GM19328 (cell line): ENCODE data around the gene TXNDC16.

Experiments
- ATAC-seq: cut with Tn5 transposase; IDR thresholded peaks from one replicate; pipeline ENCODE4 v1.9.1; 2021; ENCODE audit warnings: mild to moderate bottlenecking, moderate library complexity; ENCODE audit not compliant: unreplicated experiment

The TXNDC16 gene

DNA sequence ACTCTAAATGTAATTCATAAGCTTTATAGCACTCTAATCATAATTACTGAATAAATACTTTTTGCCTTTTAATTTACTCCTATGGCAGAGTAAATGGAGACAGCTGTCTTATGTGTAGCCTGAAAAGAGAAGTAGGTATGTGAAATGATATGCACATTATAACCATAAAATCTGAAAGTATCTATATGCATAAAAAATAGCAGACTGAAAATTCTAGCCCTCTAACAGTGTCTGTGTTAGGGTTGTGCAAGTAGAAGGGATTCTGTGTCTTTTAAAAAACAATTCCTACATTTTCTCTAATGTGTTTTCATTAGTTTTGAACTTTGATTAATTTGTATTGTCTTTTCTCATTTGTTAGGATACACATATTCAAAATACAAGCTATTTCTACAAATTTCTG lies 94.9 kb downstream of the TXNDC16 start:
- ATAC-seq, result no peak

DNA sequence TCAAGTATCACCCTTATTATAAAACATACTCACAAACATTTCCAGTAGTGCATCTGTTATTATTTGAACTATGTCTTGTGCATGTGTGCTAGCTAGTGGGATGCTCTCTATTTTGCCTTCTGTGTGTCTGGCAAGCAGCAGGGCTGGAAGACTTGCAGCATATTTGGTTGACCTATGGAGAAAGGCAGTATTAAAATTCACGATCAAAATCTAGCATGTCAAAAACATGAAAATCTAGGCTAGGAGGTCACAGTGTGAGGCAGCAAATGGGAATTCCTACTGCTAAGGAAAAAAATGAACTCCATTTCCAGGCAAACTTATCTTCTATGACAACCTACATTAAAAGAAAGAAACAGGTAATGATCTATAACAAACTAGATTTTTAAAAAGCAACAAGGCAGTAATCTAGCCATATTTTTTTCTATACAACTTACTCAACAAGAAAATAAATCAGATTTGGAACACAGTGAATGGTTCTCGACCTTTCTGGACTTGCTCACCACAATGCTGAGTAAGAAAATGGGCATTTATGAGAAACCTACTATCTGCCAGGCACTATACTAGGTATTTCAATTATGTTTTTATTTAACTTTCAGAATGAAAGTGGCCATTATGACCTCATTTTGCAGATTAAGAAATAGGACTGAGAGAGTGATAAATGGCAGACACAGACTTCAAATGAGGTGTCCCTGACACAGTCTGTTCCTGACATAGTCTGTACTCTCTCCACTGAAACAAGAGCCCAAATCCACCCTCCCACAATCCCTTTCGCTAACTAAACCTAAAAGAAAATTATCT lies 96.8 kb downstream of the TXNDC16 start:
- no peak for ATAC-seq

DNA sequence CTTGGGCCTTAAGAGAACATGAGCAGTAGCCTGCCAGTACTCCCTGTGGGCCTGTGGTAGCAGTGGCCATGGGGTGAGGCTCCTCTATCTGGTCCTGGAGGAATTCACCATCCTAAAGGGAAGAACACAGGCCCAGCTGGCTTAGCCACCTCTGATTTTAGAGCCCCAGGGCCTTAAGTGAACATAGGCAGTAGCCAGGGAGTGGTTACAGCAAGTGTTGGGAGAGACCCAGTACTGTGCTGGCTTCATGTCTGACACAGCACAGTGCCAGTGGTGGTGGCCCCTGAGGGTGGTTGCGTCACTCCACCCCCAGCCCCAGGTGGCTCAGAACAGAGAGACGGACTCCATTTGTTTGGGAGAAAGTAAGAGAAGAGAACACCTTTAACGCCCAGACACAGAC lies 105.1 kb downstream of the TXNDC16 start:
- no peak for ATAC-seq

DNA sequence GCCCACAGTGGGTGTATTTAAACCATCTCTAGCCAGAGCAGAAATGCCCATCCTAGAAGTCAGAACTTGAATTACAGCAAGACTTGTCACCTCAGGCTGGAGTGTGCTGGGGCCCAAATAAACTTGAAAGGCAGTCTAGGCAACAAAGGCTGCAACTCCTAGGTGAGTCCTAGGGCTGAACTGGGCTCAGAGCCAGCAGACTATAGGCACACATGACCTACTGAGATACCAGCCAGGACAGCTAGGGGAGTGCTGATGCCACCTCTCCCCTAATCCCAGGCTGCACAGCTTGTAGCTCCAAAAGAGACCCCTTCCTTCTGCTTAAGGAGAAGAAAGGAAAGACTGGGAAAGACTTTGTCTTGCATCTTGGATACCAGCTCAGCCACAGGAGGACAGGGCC lies 106.0 kb downstream of the TXNDC16 start:
- ATAC-seq, result no peak

DNA sequence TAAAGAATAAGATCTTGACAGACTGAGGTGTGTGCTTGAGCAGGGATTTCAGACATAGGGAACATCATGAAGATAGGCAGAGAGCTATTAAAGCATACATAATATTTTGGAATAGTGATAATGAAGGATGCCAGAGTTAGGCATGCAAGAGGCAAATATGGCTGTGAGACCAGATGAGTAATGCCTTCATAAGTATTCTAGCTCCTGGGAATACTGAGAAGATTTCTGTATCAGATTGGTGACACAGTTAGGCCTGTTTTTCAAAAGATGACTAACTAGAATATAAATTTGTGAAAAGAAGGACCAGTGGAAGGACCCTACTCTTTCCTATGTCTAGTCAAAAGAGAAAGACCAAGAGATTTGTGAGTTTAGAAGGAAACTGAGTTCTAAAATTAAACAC lies 108.8 kb downstream of the TXNDC16 start:
- ATAC-seq, result no peak

DNA sequence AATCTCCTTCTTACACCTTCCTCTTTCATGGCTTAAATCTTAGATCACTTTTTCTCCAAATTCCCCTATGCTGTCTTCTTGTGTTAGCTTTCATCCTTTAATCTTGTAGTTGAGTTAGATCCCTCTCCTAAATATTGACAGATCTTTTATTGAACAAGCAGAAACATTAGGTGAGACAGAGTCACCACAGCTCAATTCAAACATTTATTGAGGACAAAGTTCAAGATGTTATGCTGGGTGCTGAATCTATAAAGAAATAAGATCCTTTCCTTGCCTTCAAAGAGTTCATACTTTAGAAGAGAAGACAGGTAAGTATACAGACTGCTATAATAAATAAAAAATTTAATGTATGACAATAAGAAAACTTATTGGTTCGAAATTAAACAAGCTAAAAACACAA lies 109.7 kb downstream of the TXNDC16 start:
- ATAC-seq, result no peak

DNA sequence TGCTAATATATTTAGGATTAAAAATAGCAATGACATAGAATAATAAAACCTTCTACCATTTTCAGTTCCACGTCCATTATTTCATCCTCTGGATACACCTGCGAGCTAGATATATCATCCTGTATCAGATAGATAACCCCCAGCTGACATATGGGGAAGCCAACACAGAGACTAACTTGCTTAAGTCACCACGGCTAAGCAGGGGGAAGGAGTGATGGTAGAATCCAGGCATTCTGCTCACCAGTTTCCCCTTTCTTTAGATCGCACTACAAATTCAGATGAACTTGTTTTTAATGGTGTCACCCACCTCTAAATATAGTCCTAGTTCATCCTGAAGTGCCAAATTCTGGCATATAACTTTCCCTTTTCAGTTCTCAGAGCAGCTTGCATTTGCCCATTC lies 110.1 kb downstream of the TXNDC16 start:
- ATAC-seq, result no peak

DNA sequence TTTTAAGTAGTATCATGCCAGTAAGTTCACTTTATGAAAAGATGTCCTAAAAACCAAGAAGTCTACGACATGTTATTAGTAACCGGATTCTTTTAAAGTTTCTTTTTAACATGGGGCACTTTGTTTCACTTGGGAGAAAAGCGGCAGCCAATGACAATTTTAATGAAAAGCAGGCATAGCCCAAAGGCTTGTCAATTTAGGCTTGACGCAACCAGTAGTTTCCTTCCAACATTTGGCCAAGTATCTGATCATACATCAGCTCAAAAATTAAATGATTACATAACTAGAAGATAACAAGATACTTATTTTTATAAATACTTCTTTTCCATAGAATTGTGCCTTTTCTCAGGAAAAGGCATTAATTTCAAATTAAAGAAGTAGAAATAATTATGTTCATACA lies 112.8 kb downstream of the TXNDC16 start:
- ATAC-seq, result no peak

DNA sequence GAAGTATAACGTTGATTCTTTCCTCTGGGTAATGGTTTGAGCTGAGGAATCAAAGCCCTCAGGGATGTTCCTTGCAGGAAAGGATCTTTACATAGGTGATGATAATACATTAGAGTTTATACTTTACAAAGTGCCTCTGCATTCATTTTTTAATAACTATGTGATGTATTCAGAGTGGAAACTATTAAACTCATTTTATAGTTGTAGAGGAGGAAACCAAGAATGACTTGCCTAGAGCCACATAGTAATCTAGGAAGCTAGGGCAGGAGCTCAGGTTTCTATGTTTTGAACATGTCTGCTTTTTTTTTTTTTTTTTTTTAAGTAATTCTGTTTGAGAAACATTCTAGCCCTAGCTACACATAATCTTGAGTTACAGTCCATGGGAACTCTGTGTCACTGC lies 117.3 kb downstream of the TXNDC16 start:
- ATAC-seq, result no peak

DNA sequence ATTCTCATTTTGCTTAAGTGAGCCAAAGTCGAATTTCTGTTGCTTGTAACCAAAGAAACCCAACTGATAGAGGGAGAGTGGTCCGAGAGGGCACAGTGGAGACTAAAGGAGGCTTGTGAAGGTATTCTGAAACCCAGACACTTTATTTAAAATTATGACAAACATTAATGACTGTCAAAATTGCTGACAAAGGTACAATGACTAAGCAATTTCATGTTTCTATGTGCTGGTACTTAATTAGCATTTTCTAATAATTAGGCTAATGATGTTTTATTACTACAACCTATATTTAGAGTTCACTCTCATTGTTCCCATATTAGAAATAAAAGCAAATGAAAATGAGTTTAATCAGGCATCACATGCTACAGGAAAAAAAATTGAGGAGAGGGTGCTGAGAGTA lies 121.8 kb downstream of the TXNDC16 start:
- ATAC-seq, result no peak

DNA sequence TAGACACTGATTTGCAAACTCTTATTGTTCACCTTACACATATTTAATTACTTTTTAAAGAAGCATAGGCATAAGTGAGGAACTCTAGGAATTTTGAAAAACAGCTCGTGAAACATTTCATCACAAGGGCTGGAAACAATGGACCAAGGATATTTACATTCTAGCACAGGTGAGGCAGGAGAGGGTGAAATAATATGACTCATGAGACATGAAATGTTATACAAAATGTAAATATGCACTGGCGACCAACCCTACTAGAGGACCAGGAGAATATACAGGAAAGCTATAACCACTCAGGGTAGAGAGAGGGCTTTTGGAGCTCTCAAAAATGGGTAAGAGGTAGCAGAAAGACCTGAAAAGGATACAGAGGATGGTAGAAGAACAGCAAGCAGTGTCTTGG lies 122.9 kb downstream of the TXNDC16 start:
- ATAC-seq, result no peak

DNA sequence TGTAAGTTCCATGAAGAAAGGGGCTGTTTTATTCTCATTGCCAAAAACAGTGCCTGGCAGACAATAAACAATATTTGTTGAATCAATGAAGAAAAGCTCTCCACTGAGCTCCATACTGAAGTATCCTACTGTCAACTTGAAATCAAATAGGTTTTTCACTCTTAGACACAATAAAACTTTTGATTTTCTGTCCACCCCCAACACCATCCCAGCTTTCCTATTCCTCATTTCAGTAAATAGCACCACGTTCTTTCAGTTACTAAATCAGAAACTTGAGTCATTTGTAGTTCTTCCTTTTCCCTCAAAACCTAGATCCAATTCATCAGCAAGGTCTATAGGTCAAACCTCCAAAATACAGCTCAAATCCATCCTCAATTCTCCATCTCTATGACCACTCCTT lies 124.8 kb downstream of the TXNDC16 start:
- ATAC-seq, result no peak

DNA sequence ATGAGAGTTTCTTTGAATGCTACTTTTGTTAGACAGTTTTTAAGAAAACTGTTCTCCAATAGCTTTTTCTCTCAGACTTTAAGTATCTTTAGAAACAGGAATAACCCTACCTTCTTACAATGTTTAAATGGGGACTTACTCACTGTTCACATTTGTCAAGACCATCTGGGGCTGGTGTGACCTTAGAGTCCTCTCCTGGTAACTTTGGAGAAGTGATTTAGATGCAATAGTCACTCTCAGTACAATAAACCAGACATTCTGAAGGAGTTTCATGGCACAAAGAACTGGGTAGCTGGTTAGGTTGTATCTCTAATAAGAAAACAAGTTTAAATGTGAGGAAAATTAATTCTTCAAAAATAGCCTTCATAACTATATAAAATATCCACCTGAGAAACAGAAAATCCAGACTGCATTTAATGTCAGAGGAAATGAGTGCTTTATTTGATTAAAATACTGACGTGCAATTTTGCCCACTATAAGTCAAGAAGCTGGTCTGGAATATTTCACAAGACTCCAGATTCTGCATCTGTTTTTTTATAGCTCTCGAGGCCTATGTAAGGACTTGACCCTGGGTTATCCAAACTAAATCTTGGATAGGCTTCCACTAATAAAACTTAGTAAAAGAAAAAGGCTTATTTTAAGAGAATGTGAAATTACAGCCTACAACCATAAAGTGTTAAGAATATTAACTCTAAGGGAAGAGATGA lies 129.5 kb downstream of the TXNDC16 start:
- ATAC-seq, result no peak

DNA sequence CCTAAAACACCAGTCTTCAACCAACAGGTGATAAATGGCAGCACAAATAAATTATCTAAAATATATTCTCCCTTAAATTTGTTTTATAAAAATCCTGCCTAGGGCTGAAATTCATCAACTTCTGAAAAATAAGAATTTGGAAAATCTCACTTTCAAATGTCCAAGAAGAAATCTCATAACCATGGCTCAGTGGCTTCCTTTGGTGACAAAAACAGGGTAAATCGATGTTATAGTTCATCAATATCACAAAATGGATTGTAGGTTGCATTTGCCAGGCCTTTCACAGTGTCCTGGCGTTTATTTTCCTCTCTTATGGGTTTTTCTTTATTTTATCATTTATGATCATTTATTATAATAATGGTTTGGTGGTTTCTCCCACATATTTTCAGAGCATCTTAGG lies 135.2 kb downstream of the TXNDC16 start:
- ATAC-seq, result no peak

DNA sequence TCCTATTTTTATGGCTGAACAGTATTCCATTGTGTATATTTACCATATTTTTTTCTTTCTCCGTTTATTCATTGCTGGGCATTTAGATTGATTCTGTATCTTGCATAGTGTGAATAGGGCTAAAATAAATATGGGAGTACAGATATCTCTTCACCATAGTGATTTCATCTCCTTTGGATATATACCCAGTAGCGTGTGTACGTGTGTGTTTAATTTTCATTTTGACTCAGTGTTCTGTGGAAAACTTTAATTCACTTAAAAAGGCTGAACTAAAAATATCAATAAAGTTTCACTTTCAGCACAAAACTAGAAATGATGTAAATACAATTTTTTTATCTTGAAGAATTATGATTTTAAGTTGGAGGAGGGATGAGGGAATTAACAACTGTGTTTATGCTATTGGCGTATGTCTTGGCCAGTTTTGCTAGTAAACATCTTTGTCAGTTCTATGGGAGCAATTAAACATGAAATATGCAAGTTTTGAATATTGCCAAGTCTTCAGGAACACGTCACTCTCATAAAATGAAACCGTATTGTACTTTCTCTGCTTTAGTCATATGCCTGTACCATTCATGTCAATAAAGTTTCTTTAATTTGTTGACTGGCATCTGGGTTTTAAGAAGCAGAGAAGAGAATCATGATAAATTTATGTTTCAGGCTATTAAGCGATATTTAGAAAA lies 138.4 kb downstream of the TXNDC16 start:
- no peak for ATAC-seq

DNA sequence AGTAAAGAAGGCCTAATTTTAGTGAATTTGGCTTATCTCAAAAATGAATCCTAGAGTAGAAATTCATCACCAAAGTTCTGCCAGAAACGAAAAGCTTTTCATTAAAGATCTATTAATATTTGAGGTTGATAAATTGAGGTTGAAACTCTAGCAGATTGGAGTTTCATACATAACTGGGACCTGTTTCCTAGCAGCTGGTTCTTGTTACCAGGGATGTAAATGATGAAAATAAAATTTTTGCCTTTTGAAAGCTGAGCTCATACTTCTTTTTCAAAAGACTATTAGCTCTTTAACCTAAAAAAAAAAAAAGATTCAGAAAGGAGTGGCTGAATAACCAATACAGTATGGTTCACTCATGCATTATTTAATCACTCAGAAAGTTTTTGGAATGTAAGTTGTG lies 139.9 kb downstream of the TXNDC16 start:
- ATAC-seq, result no peak

DNA sequence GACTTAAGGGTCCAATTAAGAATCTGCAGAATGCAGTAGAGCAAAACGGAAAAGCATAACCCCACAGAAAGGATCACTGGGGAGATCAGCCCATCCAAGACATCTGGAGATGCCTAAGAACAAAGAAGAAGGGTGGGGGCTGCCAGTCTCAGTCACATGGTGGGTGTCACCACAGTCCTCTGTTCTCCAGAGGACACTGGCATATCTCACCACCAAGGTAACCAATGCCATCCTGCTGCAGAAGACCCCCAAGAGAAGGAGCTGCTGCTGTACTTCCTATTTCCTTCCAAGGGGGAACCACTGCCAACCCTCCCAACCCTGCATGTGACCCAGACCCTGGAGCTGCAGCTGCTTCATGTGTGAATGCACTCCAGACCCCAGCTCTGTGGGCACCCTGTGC lies 147.0 kb downstream of the TXNDC16 start:
- no peak for ATAC-seq

DNA sequence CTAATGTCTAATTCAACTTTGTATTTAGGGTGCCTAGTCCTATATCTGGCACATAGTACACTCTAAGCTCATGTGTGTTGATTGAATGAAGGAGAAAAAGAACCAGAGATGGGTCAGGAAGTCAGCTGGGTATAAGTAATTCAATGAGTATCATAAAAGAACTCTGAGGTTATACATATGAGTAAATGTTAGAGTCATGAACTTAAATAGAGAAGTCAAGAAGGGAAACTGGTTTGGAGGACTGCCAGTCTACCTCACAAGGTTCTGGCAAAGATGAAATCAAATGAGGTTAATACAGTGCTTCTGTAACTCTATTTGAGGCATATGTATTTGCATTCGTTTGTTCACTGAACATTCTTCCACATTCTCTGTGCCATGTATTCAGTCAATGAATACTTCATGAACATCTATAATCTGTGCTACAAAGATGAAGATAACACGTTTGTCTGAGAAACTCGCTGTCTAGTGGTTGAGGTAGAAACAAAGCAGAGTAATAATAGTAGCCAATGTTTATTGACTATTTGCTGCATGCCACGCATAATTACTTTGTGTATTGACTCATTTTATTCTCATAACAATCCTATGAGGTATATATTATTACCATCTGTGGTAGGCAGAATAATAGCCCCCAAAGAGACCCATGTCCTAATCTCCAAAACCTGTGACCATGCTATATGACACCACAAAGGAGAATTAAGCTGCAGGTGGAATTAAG lies 149.3 kb downstream of the TXNDC16 start:
- peak; percentile 52 for ATAC-seq

DNA sequence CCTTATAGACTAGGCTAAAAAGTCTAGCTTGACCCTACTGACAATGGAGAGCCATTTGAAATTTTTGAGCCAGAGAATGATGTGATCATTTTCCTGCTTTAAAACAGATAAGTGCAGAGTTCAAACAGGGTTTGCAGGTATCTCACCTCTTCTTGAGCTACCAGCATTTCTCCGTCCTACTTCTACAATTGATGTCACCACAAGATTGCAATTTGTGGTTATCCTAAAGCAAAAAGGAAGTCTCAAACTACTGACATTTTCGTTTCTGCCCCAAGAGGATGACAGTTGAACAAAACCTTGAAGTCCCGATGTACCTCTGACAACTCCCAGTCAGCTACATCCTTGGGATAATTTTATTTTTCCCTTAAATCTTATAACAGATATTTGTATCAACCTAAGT lies 151.5 kb downstream of the TXNDC16 start:
- ATAC-seq, result no peak

DNA sequence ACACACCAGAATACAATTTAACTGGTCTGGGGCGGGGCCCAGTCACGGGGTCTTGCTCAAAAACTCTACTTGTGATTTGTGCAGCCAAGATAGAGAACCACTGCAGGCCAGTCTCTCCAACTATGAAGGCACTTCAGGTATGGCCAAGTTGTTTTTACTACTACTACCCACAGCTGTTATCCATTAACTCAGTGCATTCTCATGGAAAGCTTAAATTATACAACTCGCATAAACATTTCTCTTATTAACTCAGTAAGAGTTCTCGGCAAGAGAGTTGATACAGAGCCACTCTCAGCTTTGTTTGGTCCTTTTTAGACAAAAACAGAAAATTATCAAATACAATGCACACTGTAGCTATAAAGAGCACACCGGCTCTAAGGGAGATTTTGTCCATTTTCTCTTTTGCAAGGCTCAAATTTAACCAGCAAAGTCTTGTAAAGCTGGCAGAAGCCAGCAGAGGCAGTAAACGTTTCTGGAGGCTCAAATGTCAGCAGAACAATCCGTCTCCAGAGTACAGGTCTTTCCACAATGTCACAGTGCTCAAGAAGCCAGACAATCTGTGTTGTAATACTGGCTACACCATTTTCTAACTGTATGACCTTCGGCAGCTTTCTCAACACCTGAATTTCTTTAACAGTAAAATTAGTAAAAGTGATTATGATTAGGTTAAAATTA lies 152.2 kb downstream of the TXNDC16 start:
- no peak for ATAC-seq

DNA sequence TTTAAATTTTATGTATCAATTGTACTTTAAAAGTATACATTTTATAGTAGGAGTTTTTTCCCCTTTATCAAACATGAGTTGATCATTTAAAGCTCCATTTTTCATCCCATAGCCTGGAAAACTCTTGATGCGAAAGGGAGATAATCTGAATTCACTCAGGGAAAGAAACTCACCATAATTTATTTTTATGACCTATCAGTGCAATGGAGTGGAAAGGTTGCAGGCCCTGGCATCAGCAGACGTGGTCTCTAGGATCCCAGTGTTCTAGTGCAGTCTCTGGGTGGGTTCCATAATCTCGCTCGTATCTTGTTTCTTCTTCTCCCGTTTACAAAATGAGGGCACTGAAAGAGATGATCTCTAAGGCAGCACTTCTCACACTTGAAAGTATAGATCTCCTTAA lies 153.2 kb downstream of the TXNDC16 start:
- no peak for ATAC-seq
